B cell (primary cell): Measurements from ENCODE around the gene AFF3.

Experiments used
- EZH2 ChIP-seq: IDR thresholded peaks from 2 replicates; pipeline ENCODE4 v1.6.1; 2012; ENCODE audit warnings: borderline replicate concordance, low read depth, mild to moderate bottlenecking, moderate library complexity, low read length; ENCODE audit not compliant: insufficient read depth, poor library complexity, severe bottlenecking
- TF ChIP-seq, protein P1 (sequence below): fragments of 200-600 bp; IDR thresholded peaks from one replicate; pipeline ENCODE4 v1.8.0; 2022; ENCODE audit warnings: antibody characterized with exemption, mild to moderate bottlenecking

GRCh38 chr2:99878581-99879350 lies 263.6 kb downstream of the AFF3 start:
- TF ChIP-seq, protein P1, sequence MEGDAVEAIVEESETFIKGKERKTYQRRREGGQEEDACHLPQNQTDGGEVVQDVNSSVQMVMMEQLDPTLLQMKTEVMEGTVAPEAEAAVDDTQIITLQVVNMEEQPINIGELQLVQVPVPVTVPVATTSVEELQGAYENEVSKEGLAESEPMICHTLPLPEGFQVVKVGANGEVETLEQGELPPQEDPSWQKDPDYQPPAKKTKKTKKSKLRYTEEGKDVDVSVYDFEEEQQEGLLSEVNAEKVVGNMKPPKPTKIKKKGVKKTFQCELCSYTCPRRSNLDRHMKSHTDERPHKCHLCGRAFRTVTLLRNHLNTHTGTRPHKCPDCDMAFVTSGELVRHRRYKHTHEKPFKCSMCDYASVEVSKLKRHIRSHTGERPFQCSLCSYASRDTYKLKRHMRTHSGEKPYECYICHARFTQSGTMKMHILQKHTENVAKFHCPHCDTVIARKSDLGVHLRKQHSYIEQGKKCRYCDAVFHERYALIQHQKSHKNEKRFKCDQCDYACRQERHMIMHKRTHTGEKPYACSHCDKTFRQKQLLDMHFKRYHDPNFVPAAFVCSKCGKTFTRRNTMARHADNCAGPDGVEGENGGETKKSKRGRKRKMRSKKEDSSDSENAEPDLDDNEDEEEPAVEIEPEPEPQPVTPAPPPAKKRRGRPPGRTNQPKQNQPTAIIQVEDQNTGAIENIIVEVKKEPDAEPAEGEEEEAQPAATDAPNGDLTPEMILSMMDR: no peak
- TF ChIP-seq EZH2: no peak
